Glomerular visceral epithelial cell (primary cell): ENCODE data around the gene PDE2A.

Source experiments
- DNase-seq: peaks from one replicate; pipeline ENCODE4 v3.0.0-alpha.2; 2016; ENCODE audit errors: extremely low spot score

PDE2A gene

DNA sequence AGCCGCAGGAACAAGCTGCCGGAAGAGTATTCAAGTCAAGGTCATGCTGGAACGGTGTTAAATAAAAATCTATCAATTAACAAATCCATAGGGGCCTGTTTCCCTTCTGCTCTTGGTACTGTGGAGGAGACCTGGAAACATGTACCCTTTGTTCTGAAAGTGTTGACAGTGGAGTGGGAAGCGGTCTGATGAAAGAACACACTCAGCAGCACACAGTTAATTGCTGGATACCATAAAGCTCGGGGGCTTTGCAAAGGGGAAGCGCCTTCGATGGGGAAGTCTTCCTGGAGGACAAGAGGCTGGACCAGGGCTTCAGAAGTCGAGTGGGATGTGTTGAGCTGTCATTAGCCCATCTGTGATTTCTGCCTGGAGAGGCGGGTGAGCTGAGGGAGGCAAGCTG lies 127.4 kb downstream of the PDE2A start:
- no peak for DNase-seq

DNA sequence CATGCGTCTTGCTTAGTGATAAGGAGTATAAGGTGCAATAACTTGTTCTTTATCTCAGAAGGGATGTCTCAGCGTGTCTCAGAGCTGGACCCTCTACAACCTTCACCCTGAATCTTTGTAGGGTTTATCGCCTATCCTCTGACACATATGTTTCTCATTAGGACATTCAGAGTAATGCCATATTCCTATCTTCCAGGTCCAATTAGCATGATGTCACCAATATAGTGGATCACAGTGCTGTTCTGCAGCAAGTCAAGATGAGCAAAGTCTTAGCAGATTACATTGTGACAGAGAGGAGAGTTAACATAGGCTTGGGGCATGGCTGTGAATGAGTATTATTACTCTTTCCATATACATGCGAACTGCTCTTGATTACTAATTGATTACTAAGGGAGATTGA lies 129.6 kb downstream of the PDE2A start:
- no peak for DNase-seq

DNA sequence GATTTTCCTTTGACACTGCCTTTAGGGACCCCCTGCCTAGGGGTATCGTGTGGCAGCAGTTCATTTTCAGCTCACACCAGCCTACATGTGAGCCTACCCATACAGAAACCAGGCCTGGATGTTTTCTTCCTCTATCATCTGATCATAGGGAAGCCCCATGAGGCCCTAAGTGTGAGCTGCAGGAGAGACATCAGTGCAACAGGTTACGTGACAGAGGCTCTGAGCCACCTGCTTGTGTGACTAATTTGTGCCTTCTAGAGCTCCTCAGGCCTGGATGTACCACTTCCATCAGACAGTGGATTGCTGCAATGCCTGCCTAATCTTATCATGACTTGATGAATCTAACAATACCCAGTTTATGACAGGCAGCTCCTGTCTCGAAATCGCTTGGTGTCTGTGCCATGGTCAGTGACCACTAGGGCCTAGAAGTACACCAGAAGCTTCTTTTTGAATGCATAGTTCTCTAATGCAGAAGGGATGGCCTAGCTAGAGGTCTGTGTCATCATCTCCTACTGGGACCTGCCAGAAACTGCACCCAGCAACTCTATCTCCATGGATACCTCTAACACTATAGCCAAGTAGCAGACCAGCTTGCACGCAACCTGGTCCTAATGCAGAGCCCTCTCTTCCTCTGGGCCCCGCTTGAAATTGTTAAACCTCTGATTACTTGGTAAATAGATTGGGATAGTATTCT lies 130.2 kb downstream of the PDE2A start:
- DNase-seq = no peak

DNA sequence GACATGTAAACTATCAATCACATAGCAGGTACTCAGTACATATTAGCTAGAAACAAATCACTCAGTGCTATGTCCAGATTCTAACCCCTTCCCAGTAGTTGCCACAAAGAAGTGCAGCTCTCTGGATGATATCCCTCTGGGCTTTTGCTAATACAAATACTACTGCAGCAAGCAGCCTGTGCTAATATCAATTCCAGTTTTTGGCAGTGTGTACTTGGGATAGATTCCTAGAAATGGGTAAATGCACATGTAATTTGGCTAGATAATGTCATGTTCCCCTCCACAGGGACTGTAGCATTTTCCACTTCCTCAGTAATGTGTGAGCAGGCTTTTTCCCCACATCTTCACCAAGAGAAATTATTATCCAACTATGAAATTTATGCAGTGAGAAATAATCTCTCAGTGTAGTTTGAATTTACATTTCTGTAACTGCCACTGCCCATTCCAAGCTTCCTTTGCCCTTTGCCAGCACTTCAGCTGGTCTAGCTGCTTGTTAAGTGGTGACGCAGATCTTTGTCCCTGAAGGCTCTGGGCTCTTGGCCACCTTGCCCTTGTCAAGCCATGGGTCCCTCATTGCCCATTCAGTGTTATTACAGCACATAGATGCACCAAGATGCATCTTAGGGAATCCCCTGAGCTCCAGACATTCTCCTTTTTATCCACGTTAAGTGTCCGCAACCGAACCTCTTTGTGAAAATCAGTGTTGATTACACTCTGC lies 132.8 kb downstream of the PDE2A start:
- DNase-seq = no peak

DNA sequence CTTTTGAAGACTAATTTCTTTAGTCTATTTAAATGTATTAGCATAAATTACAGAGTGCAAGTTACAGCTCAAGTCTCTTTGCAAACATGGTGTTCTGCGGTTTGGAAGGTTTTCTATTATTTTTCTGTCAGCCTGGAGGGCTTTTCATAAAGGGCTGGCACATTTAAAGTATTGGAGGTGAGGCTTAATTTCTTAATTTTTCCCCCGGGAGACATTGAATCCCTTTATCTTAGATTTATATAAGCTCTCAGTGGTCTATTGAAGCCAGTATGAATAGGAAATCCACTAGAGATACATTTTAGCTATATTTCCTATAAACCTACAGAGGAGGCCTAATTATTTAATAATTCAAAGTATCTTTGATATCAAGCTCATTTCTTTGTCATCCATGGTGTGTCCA lies 137.2 kb downstream of the PDE2A start:
- no peak for DNase-seq

DNA sequence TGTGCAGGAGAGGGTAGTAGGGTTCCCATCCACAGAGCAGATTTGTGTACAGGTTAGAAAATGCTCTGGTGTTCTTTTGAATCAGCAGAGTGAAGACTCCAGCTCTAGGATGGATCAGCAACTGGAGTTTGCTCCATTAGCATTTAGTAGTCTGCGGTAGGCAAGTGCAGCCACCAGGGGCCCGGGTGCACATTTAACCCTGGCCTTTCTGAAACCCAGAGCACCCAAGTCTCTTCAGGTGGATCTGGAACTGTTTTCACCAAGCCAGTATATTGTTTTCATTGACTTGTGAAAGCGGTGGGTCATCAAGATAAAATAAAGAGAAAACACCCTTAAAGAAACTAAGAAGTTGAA lies 139.1 kb downstream of the PDE2A start:
- no peak for DNase-seq

DNA sequence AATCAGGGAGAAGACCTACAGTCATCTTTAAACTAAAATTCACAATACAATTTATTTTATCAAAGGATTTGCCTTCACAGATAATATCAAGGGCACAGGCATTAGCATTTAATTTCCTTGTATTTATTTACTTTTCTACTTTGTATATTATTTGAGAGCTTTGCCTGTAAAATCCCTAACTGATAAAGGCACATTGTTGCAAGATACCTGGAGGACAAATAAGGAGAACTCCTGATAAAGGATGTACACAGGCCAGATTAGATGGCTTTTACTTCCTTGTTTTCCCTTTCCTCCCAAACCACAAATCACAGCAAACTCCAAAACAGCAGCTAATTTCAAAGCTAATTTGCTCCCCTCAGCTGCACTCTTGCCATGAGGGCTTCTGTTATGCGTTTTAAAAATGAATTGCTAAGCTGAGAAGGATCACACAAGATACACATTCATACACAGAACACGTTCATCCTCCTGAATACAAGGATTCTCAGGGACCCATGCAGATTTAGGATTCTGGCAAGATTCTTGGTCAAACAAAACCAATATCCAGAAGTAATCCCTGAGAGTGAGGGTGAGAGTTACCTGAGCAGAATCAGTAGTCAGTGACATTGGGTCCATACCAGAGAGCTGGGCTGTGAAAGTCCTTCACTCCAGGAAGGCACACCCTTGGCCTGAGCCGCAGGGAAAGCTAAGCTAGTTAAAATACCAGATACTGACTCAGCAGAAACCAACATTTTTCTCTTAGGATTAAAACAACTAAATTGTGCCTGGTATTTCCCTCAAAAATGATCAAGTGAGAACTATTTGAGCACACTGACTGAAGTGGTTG lies 139.6 kb downstream of the PDE2A start:
- DNase-seq = no peak

DNA sequence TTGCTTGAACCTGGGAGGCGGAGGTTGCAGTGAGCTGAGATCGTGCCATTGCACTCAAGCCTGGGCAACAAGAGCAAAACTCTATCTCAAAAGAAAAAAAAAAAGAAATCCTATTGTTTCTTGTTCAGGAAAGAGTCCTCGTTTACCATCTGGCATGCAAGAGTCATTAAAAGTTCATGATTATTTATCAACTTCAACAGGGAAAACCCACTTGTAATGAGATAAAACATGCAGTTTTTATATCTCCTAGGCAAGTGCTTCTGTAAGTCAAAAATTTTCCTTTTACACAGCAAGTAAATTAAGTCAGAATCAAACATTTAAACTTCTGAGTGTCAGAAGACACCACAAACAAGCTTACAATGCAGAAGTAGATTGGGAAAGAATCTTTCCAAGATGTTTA lies 145.2 kb downstream of the PDE2A start:
- no peak for DNase-seq

DNA sequence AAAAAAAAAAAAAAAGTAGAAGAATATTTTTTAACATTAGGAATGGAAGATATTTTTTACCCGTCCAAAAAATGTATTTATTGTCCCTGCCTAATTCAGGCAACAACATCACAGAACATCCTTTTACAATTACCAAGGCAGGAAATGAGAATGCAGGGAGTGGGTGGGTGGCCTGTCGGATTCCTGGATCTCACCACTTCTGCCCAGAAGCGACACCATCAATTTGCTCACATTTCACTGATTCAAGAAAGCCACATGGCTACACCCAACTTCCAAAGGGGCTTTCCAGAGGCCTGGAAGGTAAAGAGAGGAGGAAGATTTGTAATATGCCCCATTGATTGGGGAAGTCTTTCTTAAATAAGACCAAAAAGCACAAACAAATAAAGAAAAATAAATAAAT lies 146.1 kb downstream of the PDE2A start:
- DNase-seq = no peak
